ENCODE measurements around the gene C1orf167.

Gene C1orf167

GRCh38 chr1:11782127-11782708, 20.2 kb downstream of the C1orf167 start:
- no peak for DNase-seq
- POLR2A ChIA-PET: no interaction called here
- H3K27ac ChIP-seq (ENCODE audit: insufficient read depth in 1 of 2, low read depth in 1 of 2, low read length in 2 of 2, poor library complexity in 1 of 2, severe bottlenecking in 2 of 2): no peak overlapping the region
- CTCF ChIA-PET: interaction anchor here (0.6 to 0.9 kb wide), 2 partner anchors 11 to 32 kb away, joined by 4 to 5 read pairs; no protein-coding TSS in a partner anchor
- no peaks in the 10 kb centered on the region for H3K27me3 ChIP-seq (replicated peaks in 2 of 5; ENCODE audit: control insufficient read depth in 4 of 5, insufficient read depth in 5 of 5, low read length in 4 of 5)
- no peaks in the 10 kb centered on the region for H3K9me3 ChIP-seq (ENCODE audit: control extremely low read depth in 1 of 5, control insufficient read depth in 4 of 5, insufficient read depth in 2 of 5, low read depth in 1 of 5, low read length in 4 of 5)
- no peaks in the 10 kb centered on the region for H3K36me3 ChIP-seq (ENCODE audit: control insufficient read depth in 4 of 4, insufficient read depth in 4 of 4, low read length in 3 of 4)
- peaks cover 0 to 10% (median 8%) of the 10 kb centered on the region in 4 experiments for H3K4me1 ChIP-seq (ENCODE audit: control extremely low read depth in 1 of 4, control insufficient read depth in 4 of 4, insufficient read depth in 4 of 4, low read length in 3 of 4)
- no peak overlapping the region for H3K4me3 ChIP-seq (ENCODE audit: control insufficient read depth in 1 of 7, extremely low read depth in 1 of 7, insufficient read depth in 4 of 7, low read depth in 2 of 7, low read length in 6 of 7)
- WGBS (ENCODE audit: insufficient coverage): 92% methylated on average over 5 of the region's 6 CpGs

- Histone ChIP-seq H3K4me3 (ENCODE audit: control insufficient read depth in 1 of 7, extremely low read depth in 1 of 7, insufficient read depth in 4 of 7, low read depth in 2 of 7, low read length in 6 of 7) (no peak overlapping the region), H3K36me3 (ENCODE audit: control insufficient read depth in 4 of 4, insufficient read depth in 4 of 4, low read length in 3 of 4) (peaks cover 0 to 3% (median 1%) of the 10 kb centered on the region in 4 experiments), H3K27ac (ENCODE audit: insufficient read depth in 1 of 2, low read depth in 1 of 2, low read length in 2 of 2, poor library complexity in 1 of 2, severe bottlenecking in 2 of 2) (no peak overlapping the region), H3K4me1 (ENCODE audit: control extremely low read depth in 1 of 4, control insufficient read depth in 4 of 4, insufficient read depth in 4 of 4, low read length in 3 of 4) (peaks cover 0 to 10% (median 8%) of the 10 kb centered on the region in 4 experiments), H3K9me3 (ENCODE audit: control extremely low read depth in 1 of 5, control insufficient read depth in 4 of 5, insufficient read depth in 2 of 5, low read depth in 1 of 5, low read length in 4 of 5) (no peaks in the 10 kb centered on the region), H3K27me3 (replicated peaks in 2 of 5; ENCODE audit: control insufficient read depth in 4 of 5, insufficient read depth in 5 of 5, low read length in 4 of 5) (no peaks in the 10 kb centered on the region)
- POLR2A ChIA-PET: no interaction called here
- WGBS (ENCODE audit: insufficient coverage): 92% methylated on average over 6 of the region's 6 CpGs
- CTCF ChIA-PET: interaction anchor here (0.9 to 1.5 kb wide), 2 partner anchors 12 to 19 kb away, joined by 3 to 4 read pairs; no protein-coding TSS in a partner anchor
- DNase-seq: no peak
These were observed 21.6 kb downstream of the C1orf167 start for GRCh38 chr1:11783556-11783955.

- 80% methylated on average over 19 of the region's 21 CpGs for WGBS (ENCODE audit: insufficient coverage)
- Histone ChIP-seq H3K4me1 (ENCODE audit: control extremely low read depth in 1 of 4, control insufficient read depth in 4 of 4, insufficient read depth in 4 of 4, low read length in 3 of 4) (peaks cover 0 to 10% (median 8%) of the 10 kb centered on the region in 4 experiments), H3K4me3 (ENCODE audit: control insufficient read depth in 1 of 7, extremely low read depth in 1 of 7, insufficient read depth in 4 of 7, low read depth in 2 of 7, low read length in 6 of 7) (peak overlapping the region in 3 of 7 experiments; percentile 61 to 68 (median 66)), H3K27ac (ENCODE audit: insufficient read depth in 1 of 2, low read depth in 1 of 2, low read length in 2 of 2, poor library complexity in 1 of 2, severe bottlenecking in 2 of 2) (no peak overlapping the region), H3K9me3 (ENCODE audit: control extremely low read depth in 1 of 5, control insufficient read depth in 4 of 5, insufficient read depth in 2 of 5, low read depth in 1 of 5, low read length in 4 of 5) (no peaks in the 10 kb centered on the region), H3K27me3 (replicated peaks in 2 of 5; ENCODE audit: control insufficient read depth in 4 of 5, insufficient read depth in 5 of 5, low read length in 4 of 5) (no peaks in the 10 kb centered on the region), H3K36me3 (ENCODE audit: control insufficient read depth in 4 of 4, insufficient read depth in 4 of 4, low read length in 3 of 4) (peaks cover 0 to 9% (median 3%) of the 10 kb centered on the region in 4 experiments)
- no peak for DNase-seq
- POLR2A ChIA-PET: no interaction called here
- CTCF ChIA-PET: interaction anchor here (0.9 to 3.1 kb wide), 7 partner anchors 9 to 44 kb away, joined by 3 to 24 read pairs (median 4); no protein-coding TSS in a partner anchor
These were observed 22.4 kb downstream of the C1orf167 start for GRCh38 chr1:11784256-11784992.

- peak in 2 of 3 donors; percentile 18 to 28 for DNase-seq
- Histone ChIP-seq H3K36me3 (ENCODE audit: control insufficient read depth in 4 of 4, insufficient read depth in 4 of 4, low read length in 3 of 4) (peaks cover 0 to 14% (median 9%) of the 10 kb centered on the region in 4 experiments), H3K9me3 (ENCODE audit: control extremely low read depth in 1 of 5, control insufficient read depth in 4 of 5, insufficient read depth in 2 of 5, low read depth in 1 of 5, low read length in 4 of 5) (no peaks in the 10 kb centered on the region), H3K4me3 (ENCODE audit: control insufficient read depth in 1 of 7, extremely low read depth in 1 of 7, insufficient read depth in 4 of 7, low read depth in 2 of 7, low read length in 6 of 7) (peak overlapping the region in 5 of 7 experiments; percentile 13 to 68 (median 61)), H3K27me3 (replicated peaks in 2 of 5; ENCODE audit: control insufficient read depth in 4 of 5, insufficient read depth in 5 of 5, low read length in 4 of 5) (no peaks in the 10 kb centered on the region), H3K4me1 (ENCODE audit: control extremely low read depth in 1 of 4, control insufficient read depth in 4 of 4, insufficient read depth in 4 of 4, low read length in 3 of 4) (peaks cover 0 to 10% (median 8%) of the 10 kb centered on the region in 4 experiments), H3K27ac (ENCODE audit: insufficient read depth in 1 of 2, low read depth in 1 of 2, low read length in 2 of 2, poor library complexity in 1 of 2, severe bottlenecking in 2 of 2) (no peak overlapping the region)
- POLR2A ChIA-PET: no interaction called here
- CTCF ChIA-PET: interaction anchor here (1.1 to 3.1 kb wide), 7 partner anchors 9 to 45 kb away, joined by 3 to 24 read pairs (median 4); no protein-coding TSS in a partner anchor
- WGBS (ENCODE audit: insufficient coverage): 12% methylated on average over 28 of the region's 30 CpGs
These were observed 23.2 kb downstream of the C1orf167 start for GRCh38 chr1:11784993-11785769.

GRCh38 chr1:11786168-11786567, 24.2 kb downstream of the C1orf167 start:
- no peaks in the 10 kb centered on the region for H3K9me3 ChIP-seq (ENCODE audit: control extremely low read depth in 1 of 5, control insufficient read depth in 4 of 5, insufficient read depth in 2 of 5, low read depth in 1 of 5, low read length in 4 of 5)
- DNase-seq: no peak
- peaks cover 0 to 10% (median 8%) of the 10 kb centered on the region in 4 experiments for H3K4me1 ChIP-seq (ENCODE audit: control extremely low read depth in 1 of 4, control insufficient read depth in 4 of 4, insufficient read depth in 4 of 4, low read length in 3 of 4)
- ChIA-PET POLR2A (interaction anchor here (0.6 kb wide), 1 partner anchor 123 kb away, joined by 3 read pairs; no protein-coding TSS in a partner anchor), CTCF (interaction anchor here (1.2 to 3.1 kb wide), 2 partner anchors 11 to 18 kb away, joined by 3 to 24 read pairs; no protein-coding TSS in a partner anchor)
- H3K36me3 ChIP-seq (ENCODE audit: control insufficient read depth in 4 of 4, insufficient read depth in 4 of 4, low read length in 3 of 4): peaks cover 2 to 24% (median 17%) of the 10 kb centered on the region in 4 experiments
- 69% methylated on average over 4 of the region's 5 CpGs for WGBS (ENCODE audit: insufficient coverage)
- no peaks in the 10 kb centered on the region for H3K27me3 ChIP-seq (replicated peaks in 2 of 5; ENCODE audit: control insufficient read depth in 4 of 5, insufficient read depth in 5 of 5, low read length in 4 of 5)
- H3K4me3 ChIP-seq (ENCODE audit: control insufficient read depth in 1 of 7, extremely low read depth in 1 of 7, insufficient read depth in 4 of 7, low read depth in 2 of 7, low read length in 6 of 7): no peak overlapping the region
- H3K27ac ChIP-seq (ENCODE audit: insufficient read depth in 1 of 2, low read depth in 1 of 2, low read length in 2 of 2, poor library complexity in 1 of 2, severe bottlenecking in 2 of 2): no peak overlapping the region

GRCh38 chr1:11787251-11787803, 25.3 kb downstream of the C1orf167 start:
- Histone ChIP-seq H3K4me3 (ENCODE audit: control insufficient read depth in 1 of 7, extremely low read depth in 1 of 7, insufficient read depth in 4 of 7, low read depth in 2 of 7, low read length in 6 of 7) (no peak overlapping the region), H3K27me3 (replicated peaks in 2 of 5; ENCODE audit: control insufficient read depth in 4 of 5, insufficient read depth in 5 of 5, low read length in 4 of 5) (no peaks in the 10 kb centered on the region), H3K36me3 (ENCODE audit: control insufficient read depth in 4 of 4, insufficient read depth in 4 of 4, low read length in 3 of 4) (peaks cover 2 to 35% (median 26%) of the 10 kb centered on the region in 4 experiments), H3K27ac (ENCODE audit: insufficient read depth in 1 of 2, low read depth in 1 of 2, low read length in 2 of 2, poor library complexity in 1 of 2, severe bottlenecking in 2 of 2) (no peak overlapping the region), H3K9me3 (ENCODE audit: control extremely low read depth in 1 of 5, control insufficient read depth in 4 of 5, insufficient read depth in 2 of 5, low read depth in 1 of 5, low read length in 4 of 5) (no peaks in the 10 kb centered on the region), H3K4me1 (ENCODE audit: control extremely low read depth in 1 of 4, control insufficient read depth in 4 of 4, insufficient read depth in 4 of 4, low read length in 3 of 4) (peaks cover 0 to 10% (median 8%) of the 10 kb centered on the region in 4 experiments)
- no peak for DNase-seq
- POLR2A ChIA-PET: interaction anchor here (1.1 to 2.7 kb wide), 3 partner anchors 10 to 121 kb away, joined by 3 to 8 read pairs (median 5); partner anchors contain the start of genes CLCN6 and MTHFR
- CTCF ChIA-PET: interaction anchor here (0.6 to 3.1 kb wide), 5 partner anchors 10 to 456 kb away, joined by 3 to 24 read pairs (median 6); no protein-coding TSS in a partner anchor
- 89% methylated on average over 11 of the region's 16 CpGs for WGBS (ENCODE audit: insufficient coverage)

All from common myeloid progenitor, CD34-positive (primary cell).